GM12878 (cell line): ENCODE measurements around the gene P2RX1. TPM values are rescaled to one million over a fixed set of nuclear protein-coding genes. Genes with fewer than 3 reads are reported as not detected.
A peak's percentile ranks its signal among the peaks of the same experiment; 100 is the strongest.

Experiments
- ATF2 ChIP-seq: IDR thresholded peaks from 2 replicates; pipeline ENCODE4 v1.6.1; 2012; ENCODE audit warnings: low read length, inconsistent platforms
- BACH1 ChIP-seq: fragments of 450-650 bp; IDR thresholded peaks from 2 replicates; pipeline ENCODE4 v1.6.1; 2017; ENCODE audit warnings: mild to moderate bottlenecking, borderline replicate concordance
- BHLHE40 ChIP-seq, 2 experiments: fragments of 450-650 bp in 1 of 2; IDR thresholded peaks; 2 replicates each; pipeline ENCODE4 v1.6.1; 2011 to 2017; ENCODE audit warnings: low read depth in 2 of 2, borderline replicate concordance in 1 of 2, improper control_type of control experiment in 1 of 2, low read length in 1 of 2, mild to moderate bottlenecking in 1 of 2
- BRCA1 ChIP-seq: IDR thresholded peaks from 2 replicates; pipeline ENCODE4 v1.6.1; 2011; ENCODE audit warnings: low read depth, low read length, improper control_type of control experiment
- CTCF ChIP-seq, 3 experiments: IDR thresholded peaks in 2 of 3; conservative IDR thresholded peaks in 1 of 3; 2 replicates each; pipeline ENCODE4 v1.5.1; 2011; ENCODE audit warnings: low read depth in 3 of 3, low read length in 3 of 3, mild to moderate bottlenecking in 3 of 3, control low read depth in 2 of 3, moderate library complexity in 2 of 3, inconsistent platforms in 1 of 3, mixed read lengths in 1 of 3; ENCODE audit not compliant: control insufficient read depth in 2 of 3, insufficient read depth in 1 of 3; ENCODE audit errors: extremely low read depth in 1 of 3
- GATAD2B ChIP-seq: fragments of 450-650 bp; conservative IDR thresholded peaks from 2 replicates; pipeline ENCODE4 v1.6.1; 2017; ENCODE audit warnings: low read depth, mild to moderate bottlenecking, moderate library complexity
- IKZF2 ChIP-seq, 2 experiments: fragments of 450-650 bp; IDR thresholded peaks; 2 replicates each; pipeline ENCODE4 v1.6.1; 2017; ENCODE audit warnings: mild to moderate bottlenecking in 2 of 2, moderate library complexity in 2 of 2
- MEF2B ChIP-seq: fragments of 450-650 bp; IDR thresholded peaks from 2 replicates; pipeline ENCODE4 v1.6.1; 2018; ENCODE audit warnings: mild to moderate bottlenecking, moderate library complexity; ENCODE audit not compliant: partially characterized antibody, poor library complexity, severe bottlenecking
- NFYA ChIP-seq: IDR thresholded peaks from 2 replicates; pipeline ENCODE4 v1.6.1; 2011; ENCODE audit warnings: low read depth, mild to moderate bottlenecking, low read length, improper control_type of control experiment, borderline replicate concordance
- POLR2AphosphoS2 ChIP-seq: IDR thresholded peaks from 2 replicates; pipeline ENCODE4 v1.6.1; 2011; ENCODE audit warnings: low read depth, mild to moderate bottlenecking, low read length, improper control_type of control experiment, moderate library complexity
- POLR2AphosphoS5 ChIP-seq: IDR thresholded peaks from 2 replicates; pipeline ENCODE4 v1.6.1; 2011; ENCODE audit warnings: mild to moderate bottlenecking, low read length, inconsistent platforms
- RELA ChIP-seq: fragments of 450-650 bp; IDR thresholded peaks from 2 replicates; pipeline ENCODE4 v1.8.0; 2014; ENCODE audit warnings: borderline replicate concordance; ENCODE audit not compliant: partially characterized antibody
- SMARCA5 ChIP-seq: fragments of 450-650 bp; IDR thresholded peaks from 2 replicates; pipeline ENCODE4 v1.6.1; 2017; ENCODE audit warnings: mild to moderate bottlenecking
- SP1 ChIP-seq: IDR thresholded peaks from one replicate; pipeline ENCODE4 v1.6.1; 2011; ENCODE audit warnings: low read depth, low read length
- SPI1 ChIP-seq: IDR thresholded peaks from 2 replicates; pipeline ENCODE4 v1.6.1; 2011; ENCODE audit warnings: low read depth, mild to moderate bottlenecking, low read length, moderate library complexity, borderline replicate concordance; ENCODE audit not compliant: insufficient read depth
- ZNF217 ChIP-seq: fragments of 450-650 bp; IDR thresholded peaks from 2 replicates; pipeline ENCODE4 v1.6.1; 2017; ENCODE audit warnings: antibody characterized with exemption, mild to moderate bottlenecking
- polyA plus RNA-seq, 11 experiments: library from polyadenylated mRNA; depleted of rRNA in 4 of 11; unstranded in 6 of 11; stranded (reverse) in 5 of 11; fragments of >200 nt; fragmentation: Nextera tagmentation in 4 of 11; fragmentation: Illumina TruSeq in 1 of 11; extraction: Ambion mirVana in 4 of 11; extraction: Trizol in 1 of 11; gene quantifications; 1 replicate in 1 of 11; 2 replicates in 10 of 11; pipeline versions ENCODE4 v1.2.1 to v1.2.3, GENCODE V29; 2011 to 2016; ENCODE audit warnings: inconsistent platforms in 2 of 11, missing spikeins in 2 of 11, low read depth in 1 of 11
- total RNA-seq, 4 experiments: library from RNA; depleted of rRNA in 3 of 4; stranded (reverse); fragments of >200 nt in 3 of 4; fragmentation: Illumina TruSeq in 1 of 4; extraction: Trizol in 1 of 4; gene quantifications; 2 replicates each; pipeline versions ENCODE4 v1.2.1 to v1.2.3, GENCODE V29; 2013 to 2021
- TF ChIP-seq, protein P1 (sequence below): fragments of 450-650 bp; IDR thresholded peaks from 2 replicates; pipeline ENCODE4 v1.6.1; 2017; ENCODE audit warnings: mild to moderate bottlenecking, moderate library complexity
- TF ChIP-seq, protein P2 (sequence below): fragments of 450-650 bp; IDR thresholded peaks from 2 replicates; pipeline ENCODE4 v1.6.1; 2016; ENCODE audit warnings: mild to moderate bottlenecking

The P2RX1 gene
- total and polyA plus RNA-seq, 10 of the 15 experiments (the other 5 are each of a cell fraction or from before 2014, with no cell fraction given): 0.12 to 6.2 (median 3.4) TPM

- TF ChIP-seq, protein P1, sequence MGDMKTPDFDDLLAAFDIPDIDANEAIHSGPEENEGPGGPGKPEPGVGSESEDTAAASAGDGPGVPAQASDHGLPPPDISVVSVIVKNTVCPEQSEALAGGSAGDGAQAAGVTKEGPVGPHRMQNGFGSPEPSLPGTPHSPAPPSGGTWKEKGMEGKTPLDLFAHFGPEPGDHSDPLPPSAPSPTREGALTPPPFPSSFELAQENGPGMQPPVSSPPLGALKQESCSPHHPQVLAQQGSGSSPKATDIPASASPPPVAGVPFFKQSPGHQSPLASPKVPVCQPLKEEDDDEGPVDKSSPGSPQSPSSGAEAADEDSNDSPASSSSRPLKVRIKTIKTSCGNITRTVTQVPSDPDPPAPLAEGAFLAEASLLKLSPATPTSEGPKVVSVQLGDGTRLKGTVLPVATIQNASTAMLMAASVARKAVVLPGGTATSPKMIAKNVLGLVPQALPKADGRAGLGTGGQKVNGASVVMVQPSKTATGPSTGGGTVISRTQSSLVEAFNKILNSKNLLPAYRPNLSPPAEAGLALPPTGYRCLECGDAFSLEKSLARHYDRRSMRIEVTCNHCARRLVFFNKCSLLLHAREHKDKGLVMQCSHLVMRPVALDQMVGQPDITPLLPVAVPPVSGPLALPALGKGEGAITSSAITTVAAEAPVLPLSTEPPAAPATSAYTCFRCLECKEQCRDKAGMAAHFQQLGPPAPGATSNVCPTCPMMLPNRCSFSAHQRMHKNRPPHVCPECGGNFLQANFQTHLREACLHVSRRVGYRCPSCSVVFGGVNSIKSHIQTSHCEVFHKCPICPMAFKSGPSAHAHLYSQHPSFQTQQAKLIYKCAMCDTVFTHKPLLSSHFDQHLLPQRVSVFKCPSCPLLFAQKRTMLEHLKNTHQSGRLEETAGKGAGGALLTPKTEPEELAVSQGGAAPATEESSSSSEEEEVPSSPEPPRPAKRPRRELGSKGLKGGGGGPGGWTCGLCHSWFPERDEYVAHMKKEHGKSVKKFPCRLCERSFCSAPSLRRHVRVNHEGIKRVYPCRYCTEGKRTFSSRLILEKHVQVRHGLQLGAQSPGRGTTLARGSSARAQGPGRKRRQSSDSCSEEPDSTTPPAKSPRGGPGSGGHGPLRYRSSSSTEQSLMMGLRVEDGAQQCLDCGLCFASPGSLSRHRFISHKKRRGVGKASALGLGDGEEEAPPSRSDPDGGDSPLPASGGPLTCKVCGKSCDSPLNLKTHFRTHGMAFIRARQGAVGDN: no peak
- TF ChIP-seq MEF2B (peak; percentile 36), POLR2AphosphoS5 (peak; percentile 41; the same call in 1 of the 2 replicates), CTCF (IDR thresholded peaks at IDR 0.05 in 2 of 3, conservative IDR thresholded peaks at IDR 0.05 in 1 of 3; ENCODE audit: control insufficient read depth in 2 of 3, extremely low read depth in 1 of 3, insufficient read depth in 1 of 3, low read depth in 3 of 3, low read length in 3 of 3) (0 out of 6 replicates have a peak, but pooled peaks of 1 of the 3 experiments have one; percentile 2), NFYA (no peak), SMARCA5 (no peak), ZNF217 (no peak), RELA (no peak), POLR2AphosphoS2 (no peak), BRCA1 (no peak), ATF2 (no peak), BHLHE40 (IDR thresholded peaks at IDR 0.05; ENCODE audit: borderline replicate concordance in 1 of 2, low read depth in 2 of 2, low read length in 1 of 2) (peak in 1 of 2 experiments; percentile 5; a peak in 1 of 4 replicates), SPI1 (peak; percentile 86), SP1 (no peak), IKZF2 (IDR thresholded peaks at IDR 0.05) (peak; percentile 9 to 34; a peak in 2 of 4 replicates), GATAD2B (peak; percentile 28; the same call in 1 of the 2 replicates), BACH1 (no peak)
- TF ChIP-seq, protein P2, sequence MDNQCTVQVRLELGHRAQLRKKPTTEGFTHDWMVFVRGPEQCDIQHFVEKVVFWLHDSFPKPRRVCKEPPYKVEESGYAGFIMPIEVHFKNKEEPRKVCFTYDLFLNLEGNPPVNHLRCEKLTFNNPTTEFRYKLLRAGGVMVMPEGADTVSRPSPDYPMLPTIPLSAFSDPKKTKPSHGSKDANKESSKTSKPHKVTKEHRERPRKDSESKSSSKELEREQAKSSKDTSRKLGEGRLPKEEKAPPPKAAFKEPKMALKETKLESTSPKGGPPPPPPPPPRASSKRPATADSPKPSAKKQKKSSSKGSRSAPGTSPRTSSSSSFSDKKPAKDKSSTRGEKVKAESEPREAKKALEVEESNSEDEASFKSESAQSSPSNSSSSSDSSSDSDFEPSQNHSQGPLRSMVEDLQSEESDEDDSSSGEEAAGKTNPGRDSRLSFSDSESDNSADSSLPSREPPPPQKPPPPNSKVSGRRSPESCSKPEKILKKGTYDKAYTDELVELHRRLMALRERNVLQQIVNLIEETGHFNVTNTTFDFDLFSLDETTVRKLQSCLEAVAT: no peak; the same call in 1 of the 2 replicates
Measured at GRCh38 chr17:3963237-3964201, 47.3 kb upstream of the P2RX1 start (continued).
